Activated T-helper 9 cell treated with anti-CD3 and anti-CD28 coated beads, Interleukin-2, amount 50 U/mL, for 16 hours (primary cell): ENCODE results near the gene SAFB.
"Not testable (repeated sequence)": the region's sequence is repeated elsewhere in the genome, so short reads cannot be mapped to it uniquely, and the experiment has no call there.

ENCODE experiments used
- DNase-seq: peaks from one replicate; pipeline ENCODE4 v3.0.0-alpha.2; 2020; ENCODE audit warnings: low read depth

The SAFB gene

DNA sequence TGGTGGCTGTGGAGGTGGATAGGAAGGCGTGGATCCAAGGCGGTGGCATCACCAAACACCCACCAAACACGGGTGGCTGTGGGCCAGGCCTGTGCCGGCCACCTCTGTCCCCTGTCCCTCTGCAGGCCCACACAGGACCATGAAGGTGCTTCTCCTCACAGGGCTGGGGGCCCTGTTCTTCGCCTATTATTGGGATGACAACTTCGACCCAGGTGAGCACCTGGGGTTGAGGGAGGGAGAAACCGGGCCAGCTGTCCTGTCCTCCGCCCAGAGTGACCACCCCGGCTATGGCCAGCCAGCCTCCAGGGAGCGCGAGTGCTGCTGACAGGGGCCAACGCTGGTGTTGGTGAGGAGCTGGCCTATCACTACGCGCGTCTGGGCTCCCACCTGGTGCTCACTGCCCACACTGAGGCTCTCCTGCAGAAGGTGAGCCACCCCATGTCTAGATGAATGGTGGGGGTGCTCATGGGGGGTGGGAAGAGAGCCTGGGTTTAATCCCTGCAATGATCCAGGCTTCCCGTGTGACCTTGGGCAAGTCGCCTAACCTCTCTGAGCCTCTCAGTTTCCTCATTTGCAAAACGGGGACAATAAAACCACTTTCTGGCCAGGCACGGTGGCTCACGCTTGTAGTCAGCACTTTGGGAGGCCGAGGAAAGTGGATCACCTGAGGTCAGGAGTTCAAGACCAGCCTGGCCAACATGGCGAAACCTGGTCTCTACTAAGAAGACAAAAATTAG lies 62.0 kb downstream of the SAFB start:
- no peak for DNase-seq

- DNase-seq, result no peak
Observed at GRCh38 chr19:5686326-5686646, 63.4 kb downstream of the SAFB start.

- DNase-seq, result peak; percentile 96
Observed at GRCh38 chr19:5686647-5687359, 63.9 kb downstream of the SAFB start.

GRCh38 chr19:5687360-5688198 lies 64.7 kb downstream of the SAFB start:
- no peak for DNase-seq

DNA sequence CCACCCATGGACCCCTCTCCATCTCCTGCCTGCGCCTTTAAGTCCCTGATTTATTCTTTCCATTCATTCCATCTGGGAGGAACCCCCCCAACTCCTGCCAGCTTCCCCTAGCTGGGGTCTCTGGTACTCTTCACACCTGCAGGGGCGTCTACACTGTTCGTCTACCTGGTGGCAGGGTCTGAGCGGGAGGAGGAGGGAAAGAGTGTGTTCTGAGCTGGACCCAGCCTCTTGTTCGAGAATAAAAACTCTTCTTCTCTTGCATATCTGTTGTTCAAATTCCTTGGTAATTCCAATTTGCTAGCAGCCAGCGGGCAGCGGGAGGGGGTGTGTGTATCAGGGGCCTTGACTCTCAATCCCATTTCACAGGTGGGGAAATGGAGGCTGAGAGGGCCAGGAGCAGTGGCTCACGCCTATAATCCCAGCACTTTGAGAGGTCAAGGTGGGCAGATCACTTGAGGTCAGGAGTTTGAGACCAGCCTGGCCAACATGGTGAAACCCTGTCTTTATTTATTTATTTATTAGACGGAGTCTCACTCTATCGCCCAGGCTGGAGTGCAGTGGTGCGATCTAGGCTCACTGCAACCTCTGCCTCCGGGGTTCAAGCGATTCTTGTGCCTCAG lies 65.5 kb downstream of the SAFB start:
- DNase-seq, result not testable (repeated sequence)

- peak; percentile 98 for DNase-seq
Observed at GRCh38 chr19:5690125-5690954, 67.5 kb downstream of the SAFB start, which contains the start of gene RPL36. Gene RPL36 (plus strand): TSS chr19:5690295. CDS start chr19:5690508, 213 bp downstream.

GRCh38 chr19:5690955-5691821 lies 68.3 kb downstream of the SAFB start:
- DNase-seq, result peak; percentile 54

DNA sequence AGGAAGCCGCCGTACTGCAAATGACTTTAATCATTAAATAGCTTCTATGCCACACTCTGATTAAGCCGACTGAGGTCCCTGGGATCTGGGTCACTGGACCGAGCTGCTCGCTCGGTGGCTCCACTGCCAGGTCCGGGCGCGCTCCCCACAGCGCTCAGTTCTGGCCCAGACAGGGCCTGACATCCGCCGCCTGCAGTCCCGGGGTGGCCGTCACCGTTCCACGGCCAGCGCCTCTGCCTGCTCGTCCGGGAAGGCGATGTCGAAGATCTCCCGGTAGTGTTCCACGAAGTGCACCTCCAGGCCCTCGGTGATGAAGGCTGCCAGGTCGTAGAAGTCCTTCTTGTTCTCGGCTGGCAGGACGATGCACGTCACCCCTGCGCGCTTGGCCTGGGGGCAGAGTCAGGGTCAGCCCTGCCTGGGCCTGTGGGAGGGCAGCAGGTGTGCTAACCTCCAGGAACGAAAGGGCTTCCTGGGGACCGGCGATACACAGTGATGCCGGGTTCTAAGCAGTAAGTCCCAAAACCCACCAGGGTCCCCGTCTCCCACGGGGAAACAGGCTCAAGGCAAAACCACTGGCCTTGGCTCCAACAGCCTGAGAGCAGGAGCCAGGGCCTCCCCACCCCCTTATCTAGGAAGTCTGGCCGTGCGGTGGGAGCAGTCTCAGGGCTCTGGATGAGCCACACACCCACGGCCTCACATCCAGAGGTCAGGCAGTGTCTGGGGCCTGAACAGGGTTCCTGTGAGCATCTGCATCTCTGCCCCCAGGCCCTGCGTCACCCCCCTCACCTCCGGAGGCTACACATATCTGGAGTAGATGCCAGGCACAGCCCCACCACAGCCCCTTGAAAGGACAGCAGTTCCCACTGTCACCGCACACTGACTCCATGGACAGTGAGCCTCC lies 69.2 kb downstream of the SAFB start:
- DNase-seq, result no peak

DNA sequence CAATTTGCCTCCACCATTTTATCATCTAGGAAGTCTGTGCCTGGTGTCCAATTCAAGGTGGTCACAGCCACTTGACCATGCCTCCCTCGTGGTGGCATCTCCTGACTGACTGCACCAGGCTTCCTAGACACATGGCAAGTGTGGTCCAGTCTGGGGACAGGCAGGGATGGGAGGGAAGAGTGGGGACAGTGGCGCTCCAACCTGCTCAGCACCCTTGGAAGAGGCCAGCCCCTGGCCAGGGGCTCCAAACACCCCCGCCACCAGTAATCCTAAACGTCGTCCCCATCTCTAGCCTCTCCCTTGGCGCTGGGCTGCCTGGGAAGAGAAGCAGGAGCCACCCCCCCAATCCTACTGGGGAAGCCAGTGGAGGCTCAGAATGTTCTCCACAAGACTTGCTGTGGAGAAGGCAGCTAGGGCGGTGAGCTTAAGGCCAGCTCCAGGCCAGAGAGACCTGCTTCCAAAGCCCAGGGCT lies 69.9 kb downstream of the SAFB start:
- no peak for DNase-seq

- no peak for DNase-seq
Observed at GRCh38 chr19:5693195-5694166, 70.6 kb downstream of the SAFB start.

DNA sequence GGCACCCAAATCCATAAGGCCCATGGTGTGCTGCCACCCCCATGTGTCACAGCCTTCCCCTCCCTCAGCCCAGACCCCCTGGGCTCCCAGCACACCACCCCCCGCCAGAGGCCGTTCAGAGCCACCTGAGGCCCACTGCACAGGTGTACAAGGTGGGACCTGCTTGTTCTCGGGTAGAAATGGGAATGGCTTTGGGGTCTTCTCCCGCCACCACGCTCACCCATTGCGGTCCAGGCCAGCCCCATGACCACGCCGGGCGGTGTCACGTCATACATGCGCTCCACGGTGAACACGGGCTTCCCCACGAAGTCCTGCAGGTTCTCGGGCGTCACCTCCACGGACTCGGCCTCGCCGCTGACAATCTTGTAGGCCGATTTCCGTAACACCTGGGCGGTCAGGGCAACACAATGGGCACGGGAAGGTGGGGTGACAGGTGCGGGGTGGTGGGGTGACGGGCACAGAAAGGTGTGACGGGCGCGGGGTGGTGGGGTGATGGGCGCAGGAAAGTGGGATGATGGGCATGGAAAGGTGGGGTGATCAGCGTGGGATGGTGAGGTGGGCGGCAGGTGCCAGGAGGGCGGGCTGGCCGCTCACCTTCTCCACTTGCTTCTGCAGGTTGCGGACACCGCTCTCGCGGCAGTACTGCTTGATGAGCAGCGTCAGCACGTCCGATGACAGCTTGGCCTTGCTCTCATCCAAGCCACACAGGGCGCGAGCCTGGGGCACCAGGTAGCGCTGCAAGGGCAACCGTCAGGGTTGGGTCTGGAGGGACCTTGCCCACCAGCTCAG lies 71.5 kb downstream of the SAFB start:
- DNase-seq, result no peak

GRCh38 chr19:5694956-5695648 lies 72.2 kb downstream of the SAFB start:
- no peak for DNase-seq

DNA sequence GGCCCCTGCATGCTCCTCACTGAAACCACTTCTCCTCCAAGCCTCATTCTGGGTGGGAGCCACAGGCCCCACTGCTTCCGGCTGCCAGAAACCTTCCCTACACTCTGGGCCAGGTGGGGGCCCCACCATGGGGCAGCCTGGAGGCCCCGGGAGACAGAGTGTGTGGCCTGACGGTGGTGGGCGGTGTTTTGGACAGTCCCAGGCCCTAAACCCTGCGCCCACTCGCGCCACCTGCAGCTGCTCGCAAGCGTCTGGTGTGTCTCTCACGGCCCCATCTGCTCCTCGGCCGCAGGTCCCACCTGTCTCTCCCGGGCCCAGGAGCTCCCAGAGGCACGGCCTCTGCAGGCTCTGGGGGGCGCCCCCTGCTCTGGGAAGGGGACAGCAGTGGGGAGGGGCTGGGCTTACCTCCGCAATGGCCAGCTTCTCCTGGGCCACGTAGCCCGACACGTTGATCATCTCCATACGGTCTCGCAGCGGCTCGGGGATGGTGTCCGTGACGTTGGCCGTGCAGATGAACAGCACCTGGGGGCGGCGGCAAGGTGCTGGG lies 72.8 kb downstream of the SAFB start:
- DNase-seq, result no peak

DNA sequence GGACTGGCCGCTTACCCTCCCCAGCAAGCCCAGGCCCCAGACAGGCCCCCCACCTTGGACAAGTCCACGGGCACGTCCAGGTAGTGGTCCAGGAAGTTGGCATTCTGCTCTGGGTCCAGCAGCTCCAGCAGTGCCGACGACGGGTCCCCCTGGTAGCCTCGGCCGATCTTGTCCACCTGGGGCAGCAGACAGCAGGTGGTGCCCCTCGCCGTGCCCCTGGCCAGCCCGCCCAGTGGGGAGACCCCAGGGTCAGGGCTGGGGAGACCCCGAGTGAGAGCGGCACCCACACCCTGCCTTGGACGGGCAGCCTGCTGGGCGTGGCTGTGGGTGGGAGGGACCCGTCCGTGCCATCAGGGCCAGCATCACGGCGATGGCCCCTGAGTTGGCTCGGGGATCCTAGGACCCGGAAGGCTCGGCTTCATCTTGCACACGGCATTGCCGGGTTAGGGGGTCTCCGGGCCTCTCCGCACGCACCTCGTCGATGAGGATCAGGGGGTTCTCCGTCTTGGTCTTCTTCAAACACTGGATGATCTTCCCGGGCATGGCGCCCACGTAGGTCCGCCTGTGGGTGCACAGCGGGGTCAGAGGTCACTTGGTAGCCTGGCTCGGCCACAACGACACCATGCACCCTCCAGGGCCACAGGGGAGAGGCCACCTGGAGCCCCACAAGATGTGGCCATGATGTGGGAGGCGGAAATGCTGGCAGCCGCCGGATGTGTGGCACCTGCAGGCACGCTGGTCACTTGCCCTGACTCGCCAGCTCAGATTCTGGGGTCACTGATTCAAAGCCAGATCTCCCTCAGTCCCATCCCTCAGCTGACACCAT lies 73.5 kb downstream of the SAFB start:
- DNase-seq, result no peak
